ENCODE results near the gene TNPO1. TPM values are rescaled to one million over a fixed set of nuclear protein-coding genes. Genes with fewer than 3 reads are reported as not detected.

Gene TNPO1
- polyA plus RNA-seq, 1 donor from 2014 or later: 103 TPM

GRCh38 chr5:72959257-72959656 is 142.8 kb downstream of the TNPO1 start:
- H3K9ac ChIP-seq (ENCODE audit: low read length): no peak overlapping the region
- no peaks in the 10 kb centered on the region for H3K27me3 ChIP-seq (ENCODE audit: insufficient read depth, low read depth, low read length)
- no peaks in the 10 kb centered on the region for H4K20me1 ChIP-seq (ENCODE audit: insufficient read depth)
- H3K9me3 ChIP-seq (ENCODE audit: low read length): no peaks in the 10 kb centered on the region
- H2AFZ ChIP-seq (ENCODE audit: low read depth, low read length): no peak overlapping the region
- no peak overlapping the region for H3K4me3 ChIP-seq (ENCODE audit: low read length)
- H3K36me3 ChIP-seq (ENCODE audit: insufficient read depth, low read length): no peaks in the 10 kb centered on the region
- H3F3A ChIP-seq (ENCODE audit: insufficient read depth, low read length, poor library complexity, severe bottlenecking): no peaks in the 10 kb centered on the region
- no peak overlapping the region for H3K27ac ChIP-seq (ENCODE audit: low read length)
- H3K4me2 ChIP-seq (ENCODE audit: low read length): no peak overlapping the region
- peaks cover 61% of the 10 kb centered on the region for H3K79me2 ChIP-seq (replicated peaks; ENCODE audit: insufficient read depth, low read length)
- no peaks in the 10 kb centered on the region for H3K9me2 ChIP-seq (ENCODE audit: insufficient read depth, low read length)
- no peak for TF ChIP-seq TAF1 (IDR thresholded peaks at IDR 0.05; ENCODE audit: low read depth)
- TF ChIP-seq CTCF (IDR thresholded peaks at IDR 0.05; ENCODE audit: poor library complexity, severe bottlenecking): no peak
- TF ChIP-seq RAD21 (conservative IDR thresholded peaks at IDR 0.05): no peak
- TF ChIP-seq MXI1 (conservative IDR thresholded peaks at IDR 0.05; ENCODE audit: poor library complexity, severe bottlenecking): no peak
- no peak for TF ChIP-seq EZH2 (IDR thresholded peaks at IDR 0.05; ENCODE audit: borderline replicate concordance, insufficient read depth, low read length, poor library complexity, severe bottlenecking)
- no peak for TF ChIP-seq EP300 (conservative IDR thresholded peaks at IDR 0.05; ENCODE audit: poor library complexity, severe bottlenecking)
- TF ChIP-seq POLR2AphosphoS5 (IDR thresholded peaks at IDR 0.05): no peak
- TF ChIP-seq REST (IDR thresholded peaks at IDR 0.05; ENCODE audit: borderline replicate concordance): no peak
- no peak for TF ChIP-seq SMC3 (conservative IDR thresholded peaks at IDR 0.05; ENCODE audit: poor library complexity)

Small RNAs within 50 kb of the gene (small RNA-seq; reads per million reads assigned to genes)
- gene MIR4804 (0.08 to 3.7 (median 1.2) reads per million in 3 experiments), gene RF00019 (0 to 1.2 (median 0) reads per million in 3 experiments)

Other genes with a start within 250 kb of the TNPO1 start
- 19.9 and 24.3 TPM in 2 replicates for gene FCHO2, start 139.4 kb downstream of the TNPO1 start, polyA plus RNA-seq